Measurements from ENCODE around the gene IGFBP7. TPM values are rescaled to one million over a fixed set of nuclear protein-coding genes. Genes with fewer than 3 reads are reported as not detected.
A peak's percentile ranks its signal among the peaks of the same experiment; 100 is the strongest.

IGFBP7 gene
- polyA plus RNA-seq, 2 of the 4 experiments (the other 2 are of a cell fraction), result 133 to 227 TPM

DNA sequence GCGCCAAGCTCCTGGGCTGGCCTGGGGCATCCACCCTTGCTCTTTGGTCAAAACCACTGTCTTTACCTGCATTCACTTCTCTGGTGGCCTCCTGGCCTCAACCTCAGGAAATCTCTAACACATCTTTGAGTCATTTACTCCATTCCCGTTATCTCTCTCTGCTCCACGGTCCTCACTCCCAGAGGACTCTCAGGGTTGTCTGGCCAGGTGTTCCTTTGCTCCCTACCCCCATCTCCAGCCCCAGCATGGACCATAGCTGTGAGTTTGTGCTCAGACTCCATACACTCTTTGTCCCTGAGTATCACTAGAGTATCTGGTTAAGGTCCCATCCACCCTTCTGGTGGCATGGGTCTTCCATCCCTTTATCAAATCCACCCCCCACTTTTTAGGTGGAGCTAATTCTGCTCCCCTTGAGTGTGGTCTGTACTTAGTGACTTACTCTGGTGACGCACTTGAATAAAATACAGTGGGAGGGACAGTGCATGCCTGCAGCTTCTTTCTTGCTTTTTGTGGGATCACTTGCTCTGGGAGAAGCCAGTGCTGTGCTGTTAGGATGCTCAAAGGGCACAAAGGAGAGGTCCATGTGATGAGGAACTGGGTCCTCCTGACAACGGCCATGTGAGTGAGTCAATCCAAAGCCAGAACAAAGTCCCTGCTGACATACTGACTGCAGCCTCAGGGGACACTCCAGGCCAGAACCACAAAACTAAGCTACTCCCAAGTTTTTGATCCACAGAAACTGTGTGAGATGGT lies 44.3 kb downstream of the IGFBP7 start:
- ATAC-seq (peak; percentile 55 to 64), DNase-seq (ENCODE audit: low read depth in 1 of 2, low spot score in 1 of 2) (peak in 1 of 2 experiments; percentile 51), FAIRE-seq (no peak)
- CTCF ChIA-PET, result interaction anchor here (0.6 to 4.8 kb wide), 10 partner anchors 8 to 97 kb away, joined by 3 to 24 read pairs (median 6); no protein-coding TSS in a partner anchor
- Histone ChIP-seq H3K4me3 (peak overlapping the region; percentile 22; the same call in 1 of the 3 replicates), H3K4me2 (peak overlapping the region; percentile 82), H3K27ac (peak overlapping the region; percentile 84 to 88), H3K9me3 (no peaks in the 10 kb centered on the region), H3K4me1 (peaks cover 87% of the 10 kb centered on the region)
- POLR2A ChIA-PET, result interaction anchor here (0.6 to 2.3 kb wide), 5 partner anchors 13 to 88 kb away, joined by 3 to 6 read pairs (median 4); partner anchors contain the start of genes NOA1 and POLR2B
- WGBS (ENCODE audit: missing lambda C conversion rate), result 15% methylated on average over 5 of the region's 5 CpGs
- TF ChIP-seq HOXB5 (CRISPR knock-in tag; IDR thresholded peaks at IDR 0.05) (no peak), PBX3 (IDR thresholded peaks at IDR 0.05) (no peak), E2F6 (IDR thresholded peaks at IDR 0.05; ENCODE audit: borderline replicate concordance, low read depth) (no peak), TP53 (CRISPR knock-in tag; IDR thresholded peaks at IDR 0.05) (no peak), NR3C1 (IDR thresholded peaks at IDR 0.05) (no peak), HES2 (IDR thresholded peaks at IDR 0.05) (no peak), NFE2L2 (conservative IDR thresholded peaks at IDR 0.05; ENCODE audit: low read length) (no peak)

DNA sequence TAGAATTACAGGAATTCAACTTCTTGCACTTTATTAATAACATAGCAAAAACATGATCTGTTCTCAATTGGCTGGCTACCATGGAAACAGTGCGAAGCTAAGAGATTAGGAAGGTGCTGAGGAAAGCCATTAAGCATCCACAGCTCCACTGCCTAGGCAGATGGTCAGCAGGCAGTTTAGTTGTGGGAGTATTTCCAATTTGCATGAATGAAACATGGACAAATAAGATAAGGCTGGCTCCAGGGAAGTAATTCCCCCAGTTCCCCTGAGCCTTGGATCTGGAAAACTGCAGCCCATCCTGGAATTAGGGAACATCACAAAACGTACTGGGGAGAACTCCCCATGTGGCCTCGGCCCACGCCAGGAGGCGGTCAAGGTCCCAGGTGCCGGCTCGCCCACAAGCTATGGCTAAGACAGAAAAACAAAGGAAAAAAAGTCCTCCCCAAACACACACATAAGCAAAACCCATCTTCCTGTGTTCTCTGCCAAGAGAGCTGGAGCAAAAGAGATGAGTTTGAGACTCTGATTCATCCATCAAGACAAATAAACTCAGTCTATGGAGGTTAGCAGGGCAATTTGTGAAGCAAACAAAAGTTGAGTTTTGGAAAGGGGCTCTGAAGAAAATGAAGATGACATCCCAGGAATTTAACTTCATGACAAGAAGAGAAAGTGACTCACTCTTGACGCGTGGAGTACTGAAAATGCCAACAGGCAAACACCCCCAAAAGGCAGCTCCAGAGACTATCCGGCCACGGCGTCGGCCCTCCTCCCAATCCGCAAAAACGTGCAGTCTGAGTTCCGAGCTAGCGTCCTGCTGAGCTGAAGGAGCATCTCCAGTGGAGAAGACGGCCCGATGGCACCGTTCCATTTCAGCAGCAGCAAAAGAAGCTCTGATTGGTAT lies 45.1 kb downstream of the IGFBP7 start:
- ATAC-seq, result peak; percentile 83 to 86
- peak; percentile 41 to 83 for DNase-seq (ENCODE audit: low read depth in 1 of 2, low spot score in 1 of 2)
- Histone ChIP-seq H3K27ac (peak overlapping the region; percentile 84 to 88), H3K4me2 (peak overlapping the region; percentile 82), H3K4me1 (peaks cover 85% of the 10 kb centered on the region), H3K4me3 (peak overlapping the region; percentile 22; the same call in 2 of the 3 replicates), H3K9me3 (no peaks in the 10 kb centered on the region)
- ChIA-PET POLR2A (interaction anchor here (0.6 to 2.3 kb wide), 6 partner anchors 12 to 87 kb away, joined by 3 to 6 read pairs (median 4); partner anchors contain the start of genes NOA1 and POLR2B), CTCF (interaction anchor here (0.5 to 4.8 kb wide), 11 partner anchors 8 to 175 kb away, joined by 3 to 24 read pairs (median 5); no protein-coding TSS in a partner anchor)
- TF ChIP-seq BCL3 (IDR thresholded peaks at IDR 0.05) (no peak; the same call in 2 of the 3 replicates), SMC3 (IDR thresholded peaks at IDR 0.05) (peak; percentile 8; the same call in 1 of the 3 replicates), JUNB (IDR thresholded peaks at IDR 0.05) (peak; percentile 86), MAX (IDR thresholded peaks at IDR 0.05) (peak; percentile 78), RAD21 (conservative IDR thresholded peaks at IDR 0.05 in 1 of 2, IDR thresholded peaks at IDR 0.05 in 1 of 2) (peak; percentile 25 to 31; a peak in 2 of 5 replicates), EP300 (IDR thresholded peaks at IDR 0.05) (peak; percentile 55 to 78; a peak in 2 of 5 replicates), FOSL2 (IDR thresholded peaks at IDR 0.05) (peak; percentile 68), FOSL2 (CRISPR knock-in tag; IDR thresholded peaks at IDR 0.05) (peak; percentile 86), GATA3 (IDR thresholded peaks at IDR 0.05; ENCODE audit: borderline replicate concordance) (peak; percentile 86; the same call in 1 of the 2 replicates), CEBPB (IDR thresholded peaks at IDR 0.05) (peak; percentile 18 to 57; a peak in 1 of 4 replicates), FOSB (CRISPR knock-in tag; IDR thresholded peaks at IDR 0.05) (no peak), HMGXB4 (CRISPR knock-in tag; IDR thresholded peaks at IDR 0.05; ENCODE audit: borderline replicate concordance) (no peak), HOXB5 (CRISPR knock-in tag; IDR thresholded peaks at IDR 0.05) (no peak), EHMT2 (IDR thresholded peaks at IDR 0.05; ENCODE audit: low read depth) (no peak), MAZ (IDR thresholded peaks at IDR 0.05; ENCODE audit: borderline replicate concordance, low read depth, low read length) (no peak), JUN (IDR thresholded peaks at IDR 0.05) (peak; percentile 65 to 79; a peak in 4 of 5 replicates)
- FAIRE-seq, result peak; percentile 65
- WGBS (ENCODE audit: missing lambda C conversion rate), result 2% methylated on average over 20 of the region's 20 CpGs
